WTC11 (cell line): ENCODE measurements around the gene COL5A3. TPM values are rescaled to one million over a fixed set of nuclear protein-coding genes. Genes with fewer than 3 reads are reported as not detected.

Experiments used
- ATAC-seq: fragments of 200-7000 bp; cut with Tn5 transposase; 2 replicates; pipeline ENCODE4 v1.10.0; 2021; ENCODE audit warnings: mild to moderate bottlenecking, moderate library complexity
- CTCF ChIA-PET: fragments of 300-600 bp; sonication (Branson Sonifier 250); formaldehyde crosslinking; loops from one replicate; lab custom pipeline; 2021; ENCODE audit warnings: antibody characterized with exemption; lab: Charles Lee
- POLR2A ChIA-PET: fragments of 350-600 bp; sonication (Branson Sonifier 250); formaldehyde crosslinking; loops from one replicate; lab custom pipeline; 2021; ENCODE audit warnings: antibody characterized with exemption; lab: Charles Lee
- DNase-seq: peaks from one replicate; pipeline ENCODE4 v3.0.0; 2021; ENCODE audit warnings: low spot score
- H3K27ac Mint-ChIP-seq: 2 replicates; pipeline ENCODE4 v1.8.0; 2021; ENCODE audit warnings: mixed read lengths
- H3K27me3 Mint-ChIP-seq: 2 replicates; pipeline ENCODE4 v1.8.0; 2021; ENCODE audit warnings: low read depth, mild to moderate bottlenecking, moderate library complexity, mixed read lengths
- H3K36me3 Mint-ChIP-seq: 2 replicates; pipeline ENCODE4 v1.8.0; 2021; ENCODE audit warnings: mixed read lengths
- H3K4me1 Mint-ChIP-seq: 2 replicates; pipeline ENCODE4 v1.8.0; 2022; ENCODE audit warnings: mixed read lengths
- H3K4me3 Mint-ChIP-seq: 2 replicates; pipeline ENCODE4 v1.8.0; 2021; ENCODE audit warnings: mild to moderate bottlenecking, moderate library complexity, mixed read lengths
- H3K9me3 Mint-ChIP-seq: 2 replicates; pipeline ENCODE4 v1.8.0; 2021; ENCODE audit warnings: mixed read lengths
- CDX4 ChIP-seq: fragments of 250-450 bp; sonication (Bioruptor Pico); IDR thresholded peaks from 2 replicates; pipeline ENCODE4 v1.9.0; 2021; ENCODE audit warnings: moderate library complexity, mild to moderate bottlenecking, inconsistent platforms, borderline replicate concordance
- CREM ChIP-seq: sonication (generic); formaldehyde crosslinking; IDR thresholded peaks from 2 replicates; pipeline ENCODE4 v1.8.1; 2022; ENCODE audit warnings: mild to moderate bottlenecking, missing genetic modification reagents, moderate library complexity
- ELF4 ChIP-seq: sonication (generic); formaldehyde crosslinking; IDR thresholded peaks from 2 replicates; pipeline ENCODE4 v1.8.1; 2022; ENCODE audit warnings: low read depth, mild to moderate bottlenecking, moderate library complexity, missing genetic modification reagents
- ERG ChIP-seq: fragments of 250-450 bp; sonication (Bioruptor Pico); IDR thresholded peaks from 2 replicates; pipeline ENCODE4 v1.8.0; 2021; ENCODE audit warnings: mild to moderate bottlenecking
- IRF2 ChIP-seq: sonication (generic); formaldehyde crosslinking; IDR thresholded peaks from 2 replicates; pipeline ENCODE4 v1.8.0; 2022; ENCODE audit warnings: low read depth, missing genetic modification reagents, borderline replicate concordance
- KAT7 ChIP-seq: sonication (generic); formaldehyde crosslinking; IDR thresholded peaks from 2 replicates; pipeline ENCODE4 v1.8.1; 2023; ENCODE audit warnings: missing genetic modification reagents, mild to moderate bottlenecking, borderline replicate concordance
- NR1H2 ChIP-seq: sonication (generic); formaldehyde crosslinking; IDR thresholded peaks from 2 replicates; pipeline ENCODE4 v1.9.0; 2021; ENCODE audit warnings: mild to moderate bottlenecking, moderate library complexity, missing genetic modification reagents
- PRRX2 ChIP-seq: fragments of 250-450 bp; sonication (Bioruptor Pico); IDR thresholded peaks from 2 replicates; pipeline ENCODE4 v1.8.0; 2021; ENCODE audit warnings: mild to moderate bottlenecking
- SMAD4 ChIP-seq: sonication (generic); formaldehyde crosslinking; IDR thresholded peaks from 2 replicates; pipeline ENCODE4 v1.8.0; 2022; ENCODE audit warnings: mild to moderate bottlenecking, missing genetic modification reagents
- SOX15 ChIP-seq: fragments of 250-450 bp; sonication (Bioruptor Pico); IDR thresholded peaks from 2 replicates; pipeline ENCODE4 v1.9.0; 2021; ENCODE audit warnings: mild to moderate bottlenecking
- SP1 ChIP-seq: sonication (generic); formaldehyde crosslinking; conservative IDR thresholded peaks from 2 replicates; pipeline ENCODE4 v1.8.1; 2022; ENCODE audit warnings: missing genetic modification reagents
- ZNF219 ChIP-seq: sonication (generic); formaldehyde crosslinking; IDR thresholded peaks from 2 replicates; pipeline ENCODE4 v1.8.0; 2023; ENCODE audit warnings: missing genetic modification reagents, mild to moderate bottlenecking, borderline replicate concordance
- ZNF232 ChIP-seq: sonication (generic); formaldehyde crosslinking; IDR thresholded peaks from 2 replicates; pipeline ENCODE4 v1.8.0; 2022; ENCODE audit warnings: mild to moderate bottlenecking, missing genetic modification reagents
- ZNF263 ChIP-seq: sonication (generic); formaldehyde crosslinking; IDR thresholded peaks from 2 replicates; pipeline ENCODE4 v1.8.1; 2022; ENCODE audit warnings: low read depth, mild to moderate bottlenecking, moderate library complexity, missing genetic modification reagents
- ZNF512 ChIP-seq: sonication (generic); formaldehyde crosslinking; IDR thresholded peaks from 2 replicates; pipeline ENCODE4 v1.8.1; 2022; ENCODE audit warnings: missing genetic modification reagents, borderline replicate concordance
- total RNA-seq: library from RNA; stranded (reverse); gene quantifications from 3 replicates; pipeline ENCODE4 v1.2.3, GENCODE V29; 2021
- TF ChIP-seq, protein P1 (sequence below): sonication (generic); formaldehyde crosslinking; conservative IDR thresholded peaks from 2 replicates; pipeline ENCODE4 v1.8.1; 2023; ENCODE audit warnings: mild to moderate bottlenecking, low read depth, missing genetic modification reagents, moderate library complexity
- TF ChIP-seq, protein P2 (sequence below): sonication (generic); formaldehyde crosslinking; IDR thresholded peaks from 2 replicates; pipeline ENCODE4 v1.8.1; 2023; ENCODE audit warnings: mild to moderate bottlenecking, missing genetic modification reagents
- TF ChIP-seq, protein P3 (sequence below): sonication (generic); formaldehyde crosslinking; IDR thresholded peaks from 2 replicates; pipeline ENCODE4 v1.8.0; 2022; ENCODE audit warnings: missing genetic modification reagents

The COL5A3 gene
- total RNA-seq, 1 experiment from 2014 or later: 0.81 TPM

GRCh38 chr19:10019246-10019645 lies 8.9 kb upstream of the COL5A3 start:
- Mint-ChIP-seq H3K36me3 (no peaks in the 10 kb centered on the region), H3K27ac (no peak overlapping the region), H3K4me3 (no peak overlapping the region), H3K9me3 (no peaks in the 10 kb centered on the region), H3K4me1 (no peaks in the 10 kb centered on the region), H3K27me3 (peaks cover 4% of the 10 kb centered on the region; the same call in 1 of the 2 replicates)
- DNase-seq (no peak), ATAC-seq (no peak)
- TF ChIP-seq, protein P1, sequence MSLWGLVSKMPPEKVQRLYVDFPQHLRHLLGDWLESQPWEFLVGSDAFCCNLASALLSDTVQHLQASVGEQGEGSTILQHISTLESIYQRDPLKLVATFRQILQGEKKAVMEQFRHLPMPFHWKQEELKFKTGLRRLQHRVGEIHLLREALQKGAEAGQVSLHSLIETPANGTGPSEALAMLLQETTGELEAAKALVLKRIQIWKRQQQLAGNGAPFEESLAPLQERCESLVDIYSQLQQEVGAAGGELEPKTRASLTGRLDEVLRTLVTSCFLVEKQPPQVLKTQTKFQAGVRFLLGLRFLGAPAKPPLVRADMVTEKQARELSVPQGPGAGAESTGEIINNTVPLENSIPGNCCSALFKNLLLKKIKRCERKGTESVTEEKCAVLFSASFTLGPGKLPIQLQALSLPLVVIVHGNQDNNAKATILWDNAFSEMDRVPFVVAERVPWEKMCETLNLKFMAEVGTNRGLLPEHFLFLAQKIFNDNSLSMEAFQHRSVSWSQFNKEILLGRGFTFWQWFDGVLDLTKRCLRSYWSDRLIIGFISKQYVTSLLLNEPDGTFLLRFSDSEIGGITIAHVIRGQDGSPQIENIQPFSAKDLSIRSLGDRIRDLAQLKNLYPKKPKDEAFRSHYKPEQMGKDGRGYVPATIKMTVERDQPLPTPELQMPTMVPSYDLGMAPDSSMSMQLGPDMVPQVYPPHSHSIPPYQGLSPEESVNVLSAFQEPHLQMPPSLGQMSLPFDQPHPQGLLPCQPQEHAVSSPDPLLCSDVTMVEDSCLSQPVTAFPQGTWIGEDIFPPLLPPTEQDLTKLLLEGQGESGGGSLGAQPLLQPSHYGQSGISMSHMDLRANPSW (CRISPR knock-in tag): no peak
- TF ChIP-seq ZNF232 (CRISPR knock-in tag): no peak
- no peak for TF ChIP-seq ZNF512 (CRISPR knock-in tag)
- TF ChIP-seq, protein P2, sequence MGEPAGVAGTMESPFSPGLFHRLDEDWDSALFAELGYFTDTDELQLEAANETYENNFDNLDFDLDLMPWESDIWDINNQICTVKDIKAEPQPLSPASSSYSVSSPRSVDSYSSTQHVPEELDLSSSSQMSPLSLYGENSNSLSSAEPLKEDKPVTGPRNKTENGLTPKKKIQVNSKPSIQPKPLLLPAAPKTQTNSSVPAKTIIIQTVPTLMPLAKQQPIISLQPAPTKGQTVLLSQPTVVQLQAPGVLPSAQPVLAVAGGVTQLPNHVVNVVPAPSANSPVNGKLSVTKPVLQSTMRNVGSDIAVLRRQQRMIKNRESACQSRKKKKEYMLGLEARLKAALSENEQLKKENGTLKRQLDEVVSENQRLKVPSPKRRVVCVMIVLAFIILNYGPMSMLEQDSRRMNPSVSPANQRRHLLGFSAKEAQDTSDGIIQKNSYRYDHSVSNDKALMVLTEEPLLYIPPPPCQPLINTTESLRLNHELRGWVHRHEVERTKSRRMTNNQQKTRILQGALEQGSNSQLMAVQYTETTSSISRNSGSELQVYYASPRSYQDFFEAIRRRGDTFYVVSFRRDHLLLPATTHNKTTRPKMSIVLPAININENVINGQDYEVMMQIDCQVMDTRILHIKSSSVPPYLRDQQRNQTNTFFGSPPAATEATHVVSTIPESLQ (CRISPR knock-in tag): no peak
- ChIA-PET CTCF (interaction anchor here (1.2 to 5.8 kb wide), 2 partner anchors 8 to 18 kb away, joined by 7 to 52 read pairs; no protein-coding TSS in a partner anchor), POLR2A (no interaction called here)

GRCh38 chr19:10018786-10019185 lies 8.5 kb upstream of the COL5A3 start:
- H3K4me3 Mint-ChIP-seq: no peak overlapping the region
- H3K4me1 Mint-ChIP-seq: no peaks in the 10 kb centered on the region
- DNase-seq (no peak), ATAC-seq (no peak)
- H3K9me3 Mint-ChIP-seq: no peaks in the 10 kb centered on the region
- no peaks in the 10 kb centered on the region for H3K36me3 Mint-ChIP-seq
- CTCF ChIA-PET: interaction anchor here (1.2 to 5.8 kb wide), 2 partner anchors 9 to 18 kb away, joined by 7 to 52 read pairs; no protein-coding TSS in a partner anchor
- H3K27me3 Mint-ChIP-seq: peaks cover 8% of the 10 kb centered on the region
- no peak for TF ChIP-seq SP1 (CRISPR knock-in tag)
- no peak for TF ChIP-seq ERG (CRISPR knock-in tag)
- TF ChIP-seq IRF2 (CRISPR knock-in tag): no peak
- TF ChIP-seq SOX15: no peak
- TF ChIP-seq CREM (CRISPR knock-in tag): no peak
- no peak for TF ChIP-seq ZNF219
- no peak for TF ChIP-seq CDX4
- no peak for TF ChIP-seq SMAD4 (CRISPR knock-in tag)
- no peak for TF ChIP-seq KAT7 (CRISPR knock-in tag)
- TF ChIP-seq NR1H2 (CRISPR knock-in tag): no peak
- TF ChIP-seq PRRX2 (CRISPR knock-in tag): no peak
- POLR2A ChIA-PET: no interaction called here
- H3K27ac Mint-ChIP-seq: no peak overlapping the region

DNA sequence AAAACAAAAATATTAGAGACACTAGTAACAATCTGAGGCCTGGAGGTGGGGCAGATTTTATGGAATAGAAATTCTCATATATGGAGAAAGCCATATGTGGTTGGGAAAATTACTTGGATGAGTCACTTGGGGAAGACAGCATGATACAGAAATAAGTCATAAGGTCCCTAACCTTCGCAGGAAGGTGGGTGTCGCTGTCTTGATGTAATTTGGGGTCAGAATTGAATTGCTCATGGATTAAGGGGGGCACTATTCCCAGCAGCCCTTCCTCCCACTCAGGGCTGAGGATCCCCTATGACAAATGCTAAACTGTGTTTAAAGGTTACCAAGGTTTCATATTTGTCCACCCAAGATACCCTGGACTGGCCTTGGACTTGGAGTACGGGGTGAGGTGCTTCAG lies 8.0 kb upstream of the COL5A3 start:
- H3K4me1 Mint-ChIP-seq: no peaks in the 10 kb centered on the region
- no peak overlapping the region for H3K4me3 Mint-ChIP-seq
- POLR2A ChIA-PET: no interaction called here
- no peak overlapping the region for H3K27ac Mint-ChIP-seq
- peaks cover 13% of the 10 kb centered on the region for H3K27me3 Mint-ChIP-seq
- ATAC-seq (no peak), DNase-seq (no peak)
- H3K9me3 Mint-ChIP-seq: no peaks in the 10 kb centered on the region
- H3K36me3 Mint-ChIP-seq: no peaks in the 10 kb centered on the region
- CTCF ChIA-PET: interaction anchor here (1.2 kb wide), 1 partner anchor 9 kb away, joined by 7 read pairs; no protein-coding TSS in a partner anchor
- TF ChIP-seq, protein P3, sequence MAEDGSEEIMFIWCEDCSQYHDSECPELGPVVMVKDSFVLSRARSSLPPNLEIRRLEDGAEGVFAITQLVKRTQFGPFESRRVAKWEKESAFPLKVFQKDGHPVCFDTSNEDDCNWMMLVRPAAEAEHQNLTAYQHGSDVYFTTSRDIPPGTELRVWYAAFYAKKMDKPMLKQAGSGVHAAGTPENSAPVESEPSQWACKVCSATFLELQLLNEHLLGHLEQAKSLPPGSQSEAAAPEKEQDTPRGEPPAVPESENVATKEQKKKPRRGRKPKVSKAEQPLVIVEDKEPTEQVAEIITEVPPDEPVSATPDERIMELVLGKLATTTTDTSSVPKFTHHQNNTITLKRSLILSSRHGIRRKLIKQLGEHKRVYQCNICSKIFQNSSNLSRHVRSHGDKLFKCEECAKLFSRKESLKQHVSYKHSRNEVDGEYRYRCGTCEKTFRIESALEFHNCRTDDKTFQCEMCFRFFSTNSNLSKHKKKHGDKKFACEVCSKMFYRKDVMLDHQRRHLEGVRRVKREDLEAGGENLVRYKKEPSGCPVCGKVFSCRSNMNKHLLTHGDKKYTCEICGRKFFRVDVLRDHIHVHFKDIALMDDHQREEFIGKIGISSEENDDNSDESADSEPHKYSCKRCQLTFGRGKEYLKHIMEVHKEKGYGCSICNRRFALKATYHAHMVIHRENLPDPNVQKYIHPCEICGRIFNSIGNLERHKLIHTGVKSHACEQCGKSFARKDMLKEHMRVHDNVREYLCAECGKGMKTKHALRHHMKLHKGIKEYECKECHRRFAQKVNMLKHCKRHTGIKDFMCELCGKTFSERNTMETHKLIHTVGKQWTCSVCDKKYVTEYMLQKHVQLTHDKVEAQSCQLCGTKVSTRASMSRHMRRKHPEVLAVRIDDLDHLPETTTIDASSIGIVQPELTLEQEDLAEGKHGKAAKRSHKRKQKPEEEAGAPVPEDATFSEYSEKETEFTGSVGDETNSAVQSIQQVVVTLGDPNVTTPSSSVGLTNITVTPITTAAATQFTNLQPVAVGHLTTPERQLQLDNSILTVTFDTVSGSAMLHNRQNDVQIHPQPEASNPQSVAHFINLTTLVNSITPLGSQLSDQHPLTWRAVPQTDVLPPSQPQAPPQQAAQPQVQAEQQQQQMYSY (CRISPR knock-in tag): no peak
- TF ChIP-seq ZNF263 (CRISPR knock-in tag) (no peak), ELF4 (CRISPR knock-in tag) (no peak), SOX15 (no peak)
